Caco-2 (cell line): Measurements from ENCODE around the gene C1orf50. TPM values are rescaled to one million over a fixed set of nuclear protein-coding genes. Genes with fewer than 3 reads are reported as not detected.

ENCODE experiments used
- BruUV-seq: library from RNA; stranded (reverse); fragments of 400-500 nt; replicated peaks from 2 replicates; lab custom pipeline; 2021; lab: Mats Ljungman, UMichigan
- CTCF ChIA-PET: fragments of 300-600 bp; sonication (Branson Sonifier 250); formaldehyde crosslinking; loops from one replicate; lab custom pipeline; 2022; ENCODE audit warnings: antibody characterized with exemption; lab: Charles Lee
- POLR2A ChIA-PET: fragments of 300-600 bp; sonication (Branson Sonifier 250); formaldehyde crosslinking; loops from one replicate; lab custom pipeline; 2022; ENCODE audit warnings: antibody characterized with exemption; lab: Charles Lee
- DNase-seq, 2 experiments: peaks; one replicate each; pipeline versions ENCODE4 v3.0.0 to v3.0.0-alpha.2; 2020 to 2022
- H3K27me3 ChIP-seq: replicated peaks from 2 replicates; pipeline ENCODE4 v1.6.0; 2011; ENCODE audit warnings: low read length; ENCODE audit not compliant: control insufficient read depth, insufficient read depth
- H3K36me3 ChIP-seq: 2 replicates; pipeline ENCODE4 v1.5.1; 2011; ENCODE audit warnings: low read length; ENCODE audit not compliant: control insufficient read depth, insufficient read depth
- H3K4me1 ChIP-seq: fragments of 250-450 bp; sonication (Bioruptor Pico); 2 replicates; pipeline ENCODE4 v1.5.1; 2020; ENCODE audit warnings: mild to moderate bottlenecking
- H3K4me3 ChIP-seq: 2 replicates; pipeline ENCODE4 v1.5.1; 2011; ENCODE audit warnings: low read depth, mild to moderate bottlenecking, control low read depth, low read length
- H3K9me3 ChIP-seq: fragments of 250-450 bp; sonication (Bioruptor Pico); 2 replicates; pipeline ENCODE4 v1.5.1; 2020; ENCODE audit warnings: mild to moderate bottlenecking, moderate library complexity
- H3K27ac Mint-ChIP-seq: one replicate; pipeline ENCODE4 v1.8.0; 2022; ENCODE audit warnings: mixed read lengths; ENCODE audit not compliant: unreplicated experiment
- H3K27me3 Mint-ChIP-seq: one replicate; pipeline ENCODE4 v1.8.0; 2022; ENCODE audit warnings: mixed read lengths; ENCODE audit not compliant: insufficient read depth, unreplicated experiment
- H3K36me3 Mint-ChIP-seq: one replicate; pipeline ENCODE4 v1.8.0; 2022; ENCODE audit warnings: mild to moderate bottlenecking, mixed read lengths; ENCODE audit not compliant: insufficient read depth, unreplicated experiment
- H3K4me1 Mint-ChIP-seq: one replicate; pipeline ENCODE4 v1.8.0; 2022; ENCODE audit warnings: low read depth, mixed read lengths; ENCODE audit not compliant: unreplicated experiment
- H3K4me3 Mint-ChIP-seq: one replicate; pipeline ENCODE4 v1.8.0; 2022; ENCODE audit warnings: mild to moderate bottlenecking, moderate library complexity, mixed read lengths; ENCODE audit not compliant: unreplicated experiment
- H3K9me3 Mint-ChIP-seq: one replicate; pipeline ENCODE4 v1.8.0; 2022; ENCODE audit warnings: mixed read lengths; ENCODE audit not compliant: unreplicated experiment
- intact Hi-C: fragments of 100-400 bp; cut with micrococcal nuclease; formaldehyde crosslinking; loops from one replicate; pipeline ENCODE4 v1.10.0; 2022; ENCODE audit not compliant: unreplicated experiment
- total RNA-seq: library from RNA; stranded (reverse); gene quantifications from 2 replicates; pipeline ENCODE4 v1.2.3, GENCODE V29; 2022
- TF ChIP-seq, protein P1 (sequence below), 2 experiments: fragments of 200-600 bp in 1 of 2; IDR thresholded peaks; 1 replicate in 1 of 2; 2 replicates in 1 of 2; pipeline versions ENCODE4 v1.5.1 to v1.8.0; 2011 to 2022; ENCODE audit warnings: antibody characterized with exemption in 1 of 2, control low read depth in 1 of 2, inconsistent platforms in 1 of 2, low read depth in 1 of 2, low read length in 1 of 2, mild to moderate bottlenecking in 1 of 2, moderate library complexity in 1 of 2; ENCODE audit not compliant: insufficient read depth in 1 of 2, severe bottlenecking in 1 of 2, unreplicated experiment in 1 of 2

The C1orf50 gene
- total RNA-seq, 1 experiment from 2014 or later = 6.1 TPM

GRCh38 chr1:42735056-42735455 lies 32.0 kb upstream of the C1orf50 start:
- POLR2A ChIA-PET = no interaction called here
- H3K4me3 Mint-ChIP-seq = no peak overlapping the region
- TF ChIP-seq, protein P1, sequence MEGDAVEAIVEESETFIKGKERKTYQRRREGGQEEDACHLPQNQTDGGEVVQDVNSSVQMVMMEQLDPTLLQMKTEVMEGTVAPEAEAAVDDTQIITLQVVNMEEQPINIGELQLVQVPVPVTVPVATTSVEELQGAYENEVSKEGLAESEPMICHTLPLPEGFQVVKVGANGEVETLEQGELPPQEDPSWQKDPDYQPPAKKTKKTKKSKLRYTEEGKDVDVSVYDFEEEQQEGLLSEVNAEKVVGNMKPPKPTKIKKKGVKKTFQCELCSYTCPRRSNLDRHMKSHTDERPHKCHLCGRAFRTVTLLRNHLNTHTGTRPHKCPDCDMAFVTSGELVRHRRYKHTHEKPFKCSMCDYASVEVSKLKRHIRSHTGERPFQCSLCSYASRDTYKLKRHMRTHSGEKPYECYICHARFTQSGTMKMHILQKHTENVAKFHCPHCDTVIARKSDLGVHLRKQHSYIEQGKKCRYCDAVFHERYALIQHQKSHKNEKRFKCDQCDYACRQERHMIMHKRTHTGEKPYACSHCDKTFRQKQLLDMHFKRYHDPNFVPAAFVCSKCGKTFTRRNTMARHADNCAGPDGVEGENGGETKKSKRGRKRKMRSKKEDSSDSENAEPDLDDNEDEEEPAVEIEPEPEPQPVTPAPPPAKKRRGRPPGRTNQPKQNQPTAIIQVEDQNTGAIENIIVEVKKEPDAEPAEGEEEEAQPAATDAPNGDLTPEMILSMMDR (IDR thresholded peaks at IDR 0.05; ENCODE audit: insufficient read depth in 1 of 2, low read depth in 1 of 2, low read length in 1 of 2, severe bottlenecking in 1 of 2, unreplicated experiment in 1 of 2) = no peak
- no peaks in the 10 kb centered on the region for H3K9me3 Mint-ChIP-seq
- Histone ChIP-seq H3K4me3 (no peak overlapping the region), H3K4me1 (peaks cover 18% of the 10 kb centered on the region), H3K27me3 (no peaks in the 10 kb centered on the region), H3K9me3 (no peaks in the 10 kb centered on the region), H3K36me3 (no peaks in the 10 kb centered on the region)
- intact Hi-C loops = no loop called here
- H3K4me1 Mint-ChIP-seq = peaks cover 12% of the 10 kb centered on the region
- no peaks in the 10 kb centered on the region for H3K27me3 Mint-ChIP-seq
- no TSS peak for BruUV-seq
- no peaks in the 10 kb centered on the region for H3K36me3 Mint-ChIP-seq
- CTCF ChIA-PET = interaction anchor here (1.4 kb wide), 1 partner anchor 22 kb away, joined by 4 read pairs; no protein-coding TSS in a partner anchor
- no peak overlapping the region for H3K27ac Mint-ChIP-seq
- no peak for DNase-seq

GRCh38 chr1:42735477-42736105 lies 31.5 kb upstream of the C1orf50 start:
- H3K9me3 ChIP-seq = no peaks in the 10 kb centered on the region
- peaks cover 12% of the 10 kb centered on the region for H3K4me1 Mint-ChIP-seq
- peaks cover 23% of the 10 kb centered on the region for H3K4me1 ChIP-seq
- H3K4me3 ChIP-seq = no peak overlapping the region
- no TSS peak for BruUV-seq
- no peak overlapping the region for H3K4me3 Mint-ChIP-seq
- no peaks in the 10 kb centered on the region for H3K9me3 Mint-ChIP-seq
- DNase-seq = no peak
- H3K27ac Mint-ChIP-seq = no peak overlapping the region
- no peaks in the 10 kb centered on the region for H3K27me3 Mint-ChIP-seq
- CTCF ChIA-PET = interaction anchor here (0.6 to 1.4 kb wide), 3 partner anchors 19 to 129 kb away, joined by 3 to 4 read pairs (median 3); no protein-coding TSS in a partner anchor
- intact Hi-C loops = no loop called here
- TF ChIP-seq, protein P1 (IDR thresholded peaks at IDR 0.05; ENCODE audit: insufficient read depth in 1 of 2, low read depth in 1 of 2, low read length in 1 of 2, severe bottlenecking in 1 of 2, unreplicated experiment in 1 of 2) = no peak
- POLR2A ChIA-PET = no interaction called here
- H3K27me3 ChIP-seq = no peaks in the 10 kb centered on the region
- H3K36me3 ChIP-seq = no peaks in the 10 kb centered on the region
- H3K36me3 Mint-ChIP-seq = no peaks in the 10 kb centered on the region

DNA sequence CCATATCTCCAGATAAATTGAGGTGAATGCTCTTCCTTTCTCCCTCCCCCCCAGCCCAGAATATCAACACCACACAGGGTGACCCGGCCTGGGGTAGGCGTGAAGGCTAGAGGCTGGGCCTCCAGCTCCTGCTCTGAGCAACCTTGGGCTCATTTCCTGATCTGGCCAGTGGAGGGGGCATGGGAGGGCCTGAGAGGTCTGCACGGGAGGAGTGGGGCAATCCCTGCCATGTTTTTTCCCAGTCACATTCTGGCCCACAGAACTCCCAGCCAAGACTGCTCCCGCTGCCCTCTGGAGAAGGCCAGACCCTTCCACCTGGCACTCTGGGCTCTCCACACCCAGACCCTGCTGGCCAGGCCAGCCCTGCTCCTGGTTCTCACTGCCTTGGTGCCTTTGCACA lies 30.9 kb upstream of the C1orf50 start:
- Histone ChIP-seq H3K4me3 (no peak overlapping the region), H3K36me3 (no peaks in the 10 kb centered on the region), H3K27me3 (no peaks in the 10 kb centered on the region), H3K9me3 (no peaks in the 10 kb centered on the region), H3K4me1 (peaks cover 25% of the 10 kb centered on the region)
- no peaks in the 10 kb centered on the region for H3K36me3 Mint-ChIP-seq
- peak overlapping the region; percentile 75 for H3K27ac Mint-ChIP-seq
- peaks cover 12% of the 10 kb centered on the region for H3K4me1 Mint-ChIP-seq
- intact Hi-C loops = no loop called here
- no peaks in the 10 kb centered on the region for H3K9me3 Mint-ChIP-seq
- H3K4me3 Mint-ChIP-seq = no peak overlapping the region
- BruUV-seq = no TSS peak
- no peaks in the 10 kb centered on the region for H3K27me3 Mint-ChIP-seq
- DNase-seq = peak; percentile 39 to 57
- ChIA-PET CTCF (interaction anchor here (0.6 to 1.4 kb wide), 4 partner anchors 20 to 338 kb away, joined by 3 to 4 read pairs (median 3); no protein-coding TSS in a partner anchor), POLR2A (no interaction called here)
- TF ChIP-seq, protein P1 (IDR thresholded peaks at IDR 0.05; ENCODE audit: insufficient read depth in 1 of 2, low read depth in 1 of 2, low read length in 1 of 2, severe bottlenecking in 1 of 2, unreplicated experiment in 1 of 2) = peak in 1 of 2 experiments; percentile 25
